GM23248 (cell line): ENCODE measurements around the gene NAALADL2.

Experiments used
- EZH2 ChIP-seq: fragments of 200-600 bp; sonication (generic); IDR thresholded peaks from 2 replicates; pipeline ENCODE4 v1.6.1; 2018; ENCODE audit warnings: antibody characterized with exemption, mild to moderate bottlenecking; ENCODE audit not compliant: insufficient read depth, poor library complexity, severe bottlenecking
- EZH2phosphoT487 ChIP-seq: fragments of 200-600 bp; sonication (generic); IDR thresholded peaks from 2 replicates; pipeline ENCODE4 v1.6.1; 2018; ENCODE audit warnings: antibody characterized with exemption, moderate library complexity, mild to moderate bottlenecking, low read depth; ENCODE audit not compliant: insufficient read depth

- TF ChIP-seq EZH2phosphoT487 (no peak), EZH2 (no peak)
These were observed 567.7 kb downstream of the NAALADL2 start for GRCh38 chr3:175426805-175427204.
